OCI-M1 (cell line): ENCODE data around the gene TUBB4B.
"Not testable (repeated sequence)": the region's sequence is repeated elsewhere in the genome, so short reads cannot be mapped to it uniquely, and the experiment has no call there.

Experiments used
- DNase-seq: peaks from one replicate; lab custom pipeline; 2025; lab: John Stamatoyannopoulos, UW

The TUBB4B gene

GRCh38 chr9:137252555-137253506, 11.7 kb downstream of the TUBB4B start:
- DNase-seq, result no peak

- no peak for DNase-seq
These were observed 12.9 kb downstream of the TUBB4B start for GRCh38 chr9:137253717-137254623.

GRCh38 chr9:137254624-137255447, 13.7 kb downstream of the TUBB4B start, which contains the start of gene NELFB:
Gene NELFB (plus strand): TSS chr9:137255327.
- peak; percentile 94 for DNase-seq

GRCh38 chr9:137255448-137256114, 14.5 kb downstream of the TUBB4B start:
- peak; percentile 73 for DNase-seq

GRCh38 chr9:137256362-137256761, 15.3 kb downstream of the TUBB4B start:
- DNase-seq, result no peak

GRCh38 chr9:137256856-137257255, 15.8 kb downstream of the TUBB4B start:
- DNase-seq, result no peak

GRCh38 chr9:137262173-137262908, 21.3 kb downstream of the TUBB4B start:
- not testable (repeated sequence) for DNase-seq

GRCh38 chr9:137262909-137263285, 21.8 kb downstream of the TUBB4B start:
- no peak for DNase-seq

- no peak for DNase-seq
These were observed 22.4 kb downstream of the TUBB4B start for GRCh38 chr9:137263506-137263905.

GRCh38 chr9:137264067-137264466, 23.0 kb downstream of the TUBB4B start:
- no peak for DNase-seq

- DNase-seq, result no peak
These were observed 24.5 kb downstream of the TUBB4B start for GRCh38 chr9:137265496-137266161.

- no peak for DNase-seq
These were observed 25.1 kb downstream of the TUBB4B start for GRCh38 chr9:137266162-137266527.

- no peak for DNase-seq
These were observed 25.7 kb downstream of the TUBB4B start for GRCh38 chr9:137266585-137267453.

- DNase-seq, result no peak
These were observed 26.9 kb downstream of the TUBB4B start for GRCh38 chr9:137267933-137268355.

GRCh38 chr9:137268538-137269201, 27.6 kb downstream of the TUBB4B start:
- peak; percentile 16 for DNase-seq

GRCh38 chr9:137269231-137269772, 28.2 kb downstream of the TUBB4B start:
- DNase-seq, result no peak

- DNase-seq, result no peak
These were observed 30.0 kb downstream of the TUBB4B start for GRCh38 chr9:137270929-137271695.
